SK-MEL-5 (cell line): ENCODE measurements around the gene SENP2. TPM values are rescaled to one million over a fixed set of nuclear protein-coding genes. Genes with fewer than 3 reads are reported as not detected.

ENCODE experiments used
- DNase-seq: peaks from one replicate; pipeline ENCODE4 v3.0.0-alpha.2; 2016; ENCODE audit warnings: low read depth, low spot score
- in situ Hi-C: cut with HindIII; loops from 2 replicates; pipeline ENCODE4 v1.10.0; 2016; ENCODE audit warnings: low sequenced_read_pairs, high pct_unique_total_duplicates, low pct_unique_long_range_greater_than_20kb
- total RNA-seq: library from RNA; depleted of rRNA; stranded (reverse); fragments of >200 nt; shearing (Covaris generic); gene quantifications from 2 replicates; pipeline ENCODE4 v1.2.3, GENCODE V29; 2014

The SENP2 gene
- total RNA-seq, 1 experiment from 2014 or later = 36.2 TPM

- in situ Hi-C loops = no loop called here
- DNase-seq = no peak
Observed at GRCh38 chr3:185582236-185582635, 3.9 kb upstream of the SENP2 start.

DNA sequence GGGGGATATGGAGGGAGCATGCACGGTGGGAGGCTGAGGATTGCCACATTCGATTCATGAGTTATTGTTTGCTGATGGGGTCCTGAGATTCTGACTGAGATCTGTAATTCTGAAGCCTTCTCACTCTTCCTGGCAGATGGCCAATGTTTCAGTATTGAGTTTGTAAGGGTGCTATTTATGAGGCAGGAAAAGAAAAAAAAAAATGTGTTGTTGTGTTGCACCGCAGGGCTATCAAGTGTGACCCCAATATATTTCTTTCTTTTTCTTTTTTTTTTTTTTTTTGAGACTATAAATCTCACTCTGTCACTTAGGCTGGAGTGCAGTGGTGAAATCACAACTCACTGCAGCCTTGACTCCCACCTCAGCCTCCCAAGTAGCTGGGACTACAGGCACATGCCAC lies 3.2 kb upstream of the SENP2 start:
- in situ Hi-C loops = no loop called here

DNA sequence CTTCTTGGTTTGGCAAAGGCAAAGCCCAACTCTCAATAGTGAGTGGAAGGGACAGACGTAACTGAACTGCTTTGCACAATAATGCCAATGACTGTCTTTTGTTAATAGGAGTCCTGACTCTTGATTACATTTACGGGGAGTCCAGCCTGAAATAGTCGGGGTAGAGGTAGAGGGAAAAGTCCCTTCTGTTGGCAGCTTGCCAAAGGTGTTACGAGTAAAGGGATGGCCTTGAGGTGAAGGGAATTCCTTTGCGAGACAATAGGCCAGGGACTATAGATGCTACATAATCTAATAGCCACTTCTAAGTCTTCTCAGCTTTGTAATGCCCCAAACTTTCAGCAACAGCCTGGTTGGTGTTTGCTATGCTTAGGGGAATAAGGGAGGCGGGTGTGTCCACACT lies 2.2 kb upstream of the SENP2 start:
- DNase-seq = no peak
- in situ Hi-C loops = no loop called here

More for the DNA sequence above, 3.2 kb upstream of the SENP2 start:
- DNase-seq = no peak

DNA sequence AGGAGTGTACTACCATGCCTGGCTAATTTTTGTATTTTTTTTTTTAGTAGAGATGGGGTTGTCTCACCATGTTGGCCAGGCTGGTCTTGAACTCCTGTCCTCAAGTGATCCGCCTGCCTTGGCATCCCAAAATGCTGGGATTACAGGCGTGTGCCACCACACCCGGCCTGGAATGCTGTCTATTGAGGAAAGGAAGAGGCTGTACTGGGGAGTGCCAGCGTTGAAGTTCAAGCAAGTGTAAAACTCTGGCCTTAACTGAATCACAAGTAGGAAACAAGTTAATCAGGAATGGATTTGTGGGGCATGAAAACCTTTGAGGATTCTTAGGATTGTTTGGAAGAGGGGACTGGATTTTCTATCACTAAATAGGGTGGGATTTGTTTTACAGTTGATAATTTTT lies 1.4 kb upstream of the SENP2 start:
- no peak for DNase-seq
- in situ Hi-C loops = no loop called here

DNA sequence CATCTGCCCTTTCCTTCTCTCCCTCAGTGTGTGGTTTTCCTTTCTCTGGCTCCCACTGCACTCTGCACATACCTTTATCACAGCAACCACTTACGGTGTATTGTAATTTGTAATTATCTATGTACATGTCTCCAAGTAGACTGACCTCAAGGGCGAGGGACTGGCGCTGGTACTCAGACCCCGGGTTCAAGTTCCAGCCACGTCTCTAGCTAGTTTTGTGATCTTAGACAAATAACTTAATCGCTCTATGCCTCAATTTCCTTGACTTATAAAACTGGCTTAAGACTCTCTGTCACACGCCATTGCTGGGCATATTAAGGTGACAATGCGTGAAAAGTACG lies 607 bp upstream of the SENP2 start:
- no peak for DNase-seq
- in situ Hi-C loops = no loop called here

DNA sequence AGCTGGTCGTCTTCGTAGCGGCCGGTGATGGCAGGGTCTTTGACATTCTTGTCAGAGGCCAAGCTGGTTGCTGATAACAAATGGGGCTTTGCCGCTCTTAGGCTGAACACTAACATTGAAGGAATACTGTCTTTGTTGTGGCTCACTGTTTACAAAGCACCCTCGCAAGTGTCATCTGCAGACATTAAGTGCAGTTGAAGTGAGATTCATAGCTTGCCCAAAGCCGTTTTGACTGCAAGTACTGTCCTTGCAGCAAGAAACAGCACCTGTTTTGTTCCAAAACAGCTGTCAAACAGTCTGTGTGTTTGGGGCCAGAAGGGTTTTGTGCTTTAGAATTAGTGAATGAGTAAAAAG lies 568 bp downstream of the SENP2 start:
- in situ Hi-C loops = no loop called here
- DNase-seq = no peak

DNA sequence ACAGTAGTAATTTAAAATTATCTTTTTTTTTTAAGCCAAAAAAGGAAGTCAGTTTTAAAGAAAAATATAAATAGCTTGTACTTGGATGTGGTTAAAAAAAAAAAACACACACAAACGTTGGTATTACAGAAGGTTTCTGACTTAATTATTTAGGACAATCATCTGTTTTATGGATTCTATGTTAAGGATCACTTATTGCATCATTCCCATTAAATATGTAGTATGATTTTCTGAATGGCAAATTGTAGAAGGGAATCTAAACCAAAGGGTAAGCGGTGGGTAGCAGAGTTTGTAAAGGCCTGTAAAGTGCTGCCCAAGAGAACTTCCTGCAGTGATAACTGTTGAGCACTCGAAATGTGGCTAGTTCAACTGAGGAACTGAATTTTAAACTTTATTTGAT lies 8.0 kb downstream of the SENP2 start:
- in situ Hi-C loops = no loop called here
- DNase-seq = no peak

- no peak for DNase-seq
- in situ Hi-C loops = no loop called here
Observed at GRCh38 chr3:185595526-185595925, 9.4 kb downstream of the SENP2 start.

GRCh38 chr3:185605566-185605965 lies 19.5 kb downstream of the SENP2 start:
- in situ Hi-C loops = no loop called here
- DNase-seq = no peak

- no peak for DNase-seq
- in situ Hi-C loops = no loop called here
Observed at GRCh38 chr3:185606196-185606595, 20.1 kb downstream of the SENP2 start.

DNA sequence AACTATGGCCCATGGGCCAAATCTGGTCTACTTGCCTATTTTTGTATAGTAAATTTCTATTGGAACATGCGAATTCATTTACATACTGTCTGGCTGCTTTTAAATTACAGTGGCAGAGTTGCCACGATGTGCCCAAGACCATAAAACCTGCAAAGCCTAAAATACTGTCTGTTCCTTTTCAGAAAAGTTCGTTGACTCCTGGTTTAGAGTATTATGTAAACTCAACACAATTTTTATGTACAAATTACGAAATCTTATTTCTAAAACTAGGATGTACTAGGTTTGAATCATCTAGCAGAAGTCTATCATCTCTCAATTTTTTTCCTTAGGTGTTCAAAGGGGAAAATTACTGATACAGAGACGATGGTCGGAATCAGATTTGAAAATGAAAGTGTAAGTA lies 26.9 kb downstream of the SENP2 start:
- DNase-seq = no peak
- in situ Hi-C loops = no loop called here

- in situ Hi-C loops = no loop called here
Observed at GRCh38 chr3:185623939-185624665, 38.0 kb downstream of the SENP2 start.

GRCh38 chr3:185625784-185626183 lies 39.7 kb downstream of the SENP2 start:
- DNase-seq = no peak
- in situ Hi-C loops = no loop called here

More at GRCh38 chr3:185623939-185624665, 38.0 kb downstream of the SENP2 start:
- no peak for DNase-seq

DNA sequence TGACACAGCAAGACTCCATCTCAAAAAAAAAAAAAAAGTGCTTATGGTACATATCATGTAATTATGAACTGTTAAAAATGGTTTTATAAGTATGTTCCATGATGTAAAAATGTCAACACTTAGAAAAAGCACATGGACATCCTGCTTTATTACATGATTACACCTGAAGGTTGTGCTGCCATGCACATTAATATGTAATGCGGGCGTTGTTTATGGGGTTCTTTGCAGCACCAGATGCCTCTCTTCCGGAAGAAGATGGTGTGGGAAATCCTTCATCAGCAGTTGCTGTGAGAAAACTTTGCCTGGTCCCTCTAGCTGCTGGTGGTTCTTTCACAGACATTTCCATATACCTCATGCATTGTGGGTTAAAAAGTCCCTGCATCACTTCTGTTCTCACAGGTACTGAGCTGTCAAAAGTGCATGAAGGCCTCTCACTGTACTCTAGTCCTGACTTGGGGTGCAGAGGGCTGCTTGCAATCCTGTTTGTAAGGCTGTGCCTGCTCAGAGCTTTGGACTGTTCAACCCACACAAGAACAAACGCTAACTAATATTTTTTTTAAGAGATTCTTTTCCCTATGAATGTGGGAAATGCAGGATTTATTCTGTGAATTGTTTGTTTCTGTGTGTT lies 43.6 kb downstream of the SENP2 start:
- no peak for DNase-seq
- in situ Hi-C loops = no loop called here

- in situ Hi-C loops = no loop called here
- DNase-seq = no peak
Observed at GRCh38 chr3:185630182-185630622, 44.1 kb downstream of the SENP2 start.

DNA sequence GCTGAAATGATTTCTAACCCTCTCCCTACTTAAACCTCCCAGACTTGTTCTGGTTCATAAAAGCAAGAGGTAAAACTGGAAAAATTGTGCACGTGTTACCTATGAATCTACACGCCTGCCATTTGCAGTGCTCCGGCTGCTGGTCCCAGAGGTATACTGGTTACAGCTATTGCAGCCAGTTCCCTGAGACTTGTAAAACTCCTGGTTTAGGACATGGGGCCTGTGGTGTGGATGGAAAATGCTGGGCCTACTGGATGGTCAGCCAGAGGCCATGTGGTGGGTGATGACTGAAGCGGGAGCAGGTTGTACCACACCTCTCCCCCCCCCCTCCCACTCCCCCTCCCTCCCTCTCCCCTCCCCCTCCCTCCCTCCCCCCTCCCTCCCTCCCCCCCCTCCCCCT lies 45.0 kb downstream of the SENP2 start:
- in situ Hi-C loops = no loop called here

GRCh38 chr3:185631508-185632206 lies 45.6 kb downstream of the SENP2 start:
- peak; percentile 29 for DNase-seq
- in situ Hi-C loops = no loop called here

More for the DNA sequence above, 45.0 kb downstream of the SENP2 start:
- DNase-seq = no peak

DNA sequence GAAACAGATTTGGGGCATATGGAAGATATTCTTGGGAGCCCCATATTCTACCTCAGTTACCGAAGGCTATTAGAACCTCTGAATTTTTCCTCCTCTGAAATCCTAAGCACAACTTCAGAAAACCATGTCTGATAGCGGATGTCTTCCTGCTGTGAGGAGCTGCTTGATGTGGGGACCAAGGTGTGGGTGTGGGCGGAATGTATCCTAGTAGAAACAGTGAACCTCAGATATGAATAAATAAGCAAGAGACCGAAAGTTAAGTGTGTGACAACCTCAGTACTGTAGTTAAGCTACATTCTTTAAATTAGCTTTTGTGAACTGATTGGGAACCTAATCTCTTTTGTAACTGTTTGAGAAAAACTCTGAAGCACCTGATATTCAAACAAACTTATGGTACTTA lies 46.9 kb downstream of the SENP2 start:
- no peak for DNase-seq
- in situ Hi-C loops = no loop called here

- in situ Hi-C loops = no loop called here
- DNase-seq = no peak
Observed at GRCh38 chr3:185637388-185637787, 51.3 kb downstream of the SENP2 start.
